RWPE2 (cell line): ENCODE measurements around the gene OR9A4.

ENCODE experiments used
- ATAC-seq: fragments of 200-7000 bp; cut with Tn5 transposase; 3 replicates; pipeline ENCODE4 v1.9.1; 2021; ENCODE audit warnings: low read depth
- DNase-seq: peaks from one replicate; pipeline ENCODE4 v3.0.0-alpha.2; 2020; ENCODE audit warnings: low spot score
- H3K27ac ChIP-seq: fragments of 450-650 bp; 2 replicates; pipeline ENCODE4 v1.5.1; 2017; ENCODE audit warnings: mild to moderate bottlenecking; ENCODE audit not compliant: poor library complexity, severe bottlenecking
- H3K27me3 ChIP-seq: fragments of 250-450 bp; sonication (Bioruptor Pico); 2 replicates; pipeline ENCODE4 v1.5.1; 2021; ENCODE audit warnings: mild to moderate bottlenecking, moderate library complexity; ENCODE audit not compliant: insufficient read depth, poor library complexity, severe bottlenecking
- H3K36me3 ChIP-seq: fragments of 250-450 bp; sonication (Bioruptor Pico); 2 replicates; pipeline ENCODE4 v1.5.1; 2020; ENCODE audit warnings: low read depth, mild to moderate bottlenecking, moderate library complexity
- H3K4me1 ChIP-seq: fragments of 250-450 bp; sonication (Bioruptor Pico); 2 replicates; pipeline ENCODE4 v1.5.1; 2021; ENCODE audit warnings: mild to moderate bottlenecking, moderate library complexity; ENCODE audit not compliant: insufficient read depth, poor library complexity, severe bottlenecking
- H3K4me3 ChIP-seq: fragments of 250-450 bp; sonication (Bioruptor Pico); 2 replicates; pipeline ENCODE4 v1.5.1; 2021; ENCODE audit warnings: mild to moderate bottlenecking, moderate library complexity; ENCODE audit not compliant: severe bottlenecking
- H3K9me3 ChIP-seq: fragments of 250-450 bp; sonication (Bioruptor Pico); 2 replicates; pipeline ENCODE4 v1.5.1; 2021; ENCODE audit warnings: mild to moderate bottlenecking, moderate library complexity; ENCODE audit not compliant: severe bottlenecking
- TF ChIP-seq, protein P1 (sequence below): fragments of 450-650 bp; IDR thresholded peaks from one replicate; pipeline ENCODE4 v1.5.1; 2017; ENCODE audit warnings: mild to moderate bottlenecking, moderate library complexity; ENCODE audit not compliant: poor library complexity, severe bottlenecking

The OR9A4 gene, protein sequence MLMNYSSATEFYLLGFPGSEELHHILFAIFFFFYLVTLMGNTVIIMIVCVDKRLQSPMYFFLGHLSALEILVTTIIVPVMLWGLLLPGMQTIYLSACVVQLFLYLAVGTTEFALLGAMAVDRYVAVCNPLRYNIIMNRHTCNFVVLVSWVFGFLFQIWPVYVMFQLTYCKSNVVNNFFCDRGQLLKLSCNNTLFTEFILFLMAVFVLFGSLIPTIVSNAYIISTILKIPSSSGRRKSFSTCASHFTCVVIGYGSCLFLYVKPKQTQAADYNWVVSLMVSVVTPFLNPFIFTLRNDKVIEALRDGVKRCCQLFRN

DNA sequence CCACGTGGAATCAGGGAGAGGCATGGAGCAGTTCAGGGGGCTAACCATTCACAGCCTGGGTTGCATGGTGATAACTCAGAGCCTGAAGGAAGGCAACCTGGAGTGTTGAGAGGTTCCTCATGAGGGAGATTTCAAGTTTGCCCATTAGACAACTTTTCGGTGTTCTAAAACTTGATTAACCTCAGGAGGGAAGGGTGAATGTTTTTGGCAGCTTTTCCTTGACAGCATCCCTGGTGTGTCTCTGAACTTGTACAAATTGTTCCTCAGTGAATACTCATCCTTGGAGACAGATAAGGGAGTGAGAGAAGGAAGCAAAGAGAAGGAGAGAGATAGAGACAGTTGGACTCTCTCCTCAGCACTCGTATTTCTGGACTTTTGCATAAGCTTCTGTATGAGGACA lies at the start of gene OR9A4:
OR9A4 (plus strand) TSS at position 301 of the 400 bp plus-strand sequence. CDS start 2,477 bp downstream, outside the sequence.
- ATAC-seq (no peak), DNase-seq (no peak)
- Histone ChIP-seq H3K4me3 (no peak within 1 kb of the TSS), H3K9me3 (no peaks in the 10 kb centered on the region), H3K27me3 (no peaks in the 10 kb centered on the region), H3K27ac (no peak within 1 kb of the TSS), H3K36me3 (no peaks in the 10 kb centered on the region), H3K4me1 (peaks cover 6% of the 10 kb centered on the region)
- TF ChIP-seq, protein P1, sequence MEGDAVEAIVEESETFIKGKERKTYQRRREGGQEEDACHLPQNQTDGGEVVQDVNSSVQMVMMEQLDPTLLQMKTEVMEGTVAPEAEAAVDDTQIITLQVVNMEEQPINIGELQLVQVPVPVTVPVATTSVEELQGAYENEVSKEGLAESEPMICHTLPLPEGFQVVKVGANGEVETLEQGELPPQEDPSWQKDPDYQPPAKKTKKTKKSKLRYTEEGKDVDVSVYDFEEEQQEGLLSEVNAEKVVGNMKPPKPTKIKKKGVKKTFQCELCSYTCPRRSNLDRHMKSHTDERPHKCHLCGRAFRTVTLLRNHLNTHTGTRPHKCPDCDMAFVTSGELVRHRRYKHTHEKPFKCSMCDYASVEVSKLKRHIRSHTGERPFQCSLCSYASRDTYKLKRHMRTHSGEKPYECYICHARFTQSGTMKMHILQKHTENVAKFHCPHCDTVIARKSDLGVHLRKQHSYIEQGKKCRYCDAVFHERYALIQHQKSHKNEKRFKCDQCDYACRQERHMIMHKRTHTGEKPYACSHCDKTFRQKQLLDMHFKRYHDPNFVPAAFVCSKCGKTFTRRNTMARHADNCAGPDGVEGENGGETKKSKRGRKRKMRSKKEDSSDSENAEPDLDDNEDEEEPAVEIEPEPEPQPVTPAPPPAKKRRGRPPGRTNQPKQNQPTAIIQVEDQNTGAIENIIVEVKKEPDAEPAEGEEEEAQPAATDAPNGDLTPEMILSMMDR = no peak

DNA sequence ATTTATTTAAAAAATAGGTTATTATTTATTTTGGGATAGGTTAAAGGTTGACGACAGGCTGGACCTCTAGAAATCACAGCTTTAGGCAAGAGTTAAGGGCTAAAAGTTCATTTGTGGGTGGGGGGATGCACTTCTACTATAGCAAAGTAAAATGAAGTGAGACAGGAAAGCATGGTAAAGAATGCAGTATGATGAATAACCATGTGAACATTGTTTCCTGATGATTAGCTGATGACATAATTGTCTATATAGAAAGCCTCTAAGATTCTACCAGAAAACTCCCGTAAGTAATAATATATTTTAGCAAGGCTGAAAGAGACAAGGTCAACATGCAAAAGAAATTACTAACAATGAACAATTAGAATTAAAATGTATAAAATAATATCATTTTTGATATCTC lies 49.2 kb upstream of the OR9A4 start:
- ATAC-seq = peak; percentile 37; the same call in 1 of the 3 replicates
- TF ChIP-seq, protein P1 = no peak

DNA sequence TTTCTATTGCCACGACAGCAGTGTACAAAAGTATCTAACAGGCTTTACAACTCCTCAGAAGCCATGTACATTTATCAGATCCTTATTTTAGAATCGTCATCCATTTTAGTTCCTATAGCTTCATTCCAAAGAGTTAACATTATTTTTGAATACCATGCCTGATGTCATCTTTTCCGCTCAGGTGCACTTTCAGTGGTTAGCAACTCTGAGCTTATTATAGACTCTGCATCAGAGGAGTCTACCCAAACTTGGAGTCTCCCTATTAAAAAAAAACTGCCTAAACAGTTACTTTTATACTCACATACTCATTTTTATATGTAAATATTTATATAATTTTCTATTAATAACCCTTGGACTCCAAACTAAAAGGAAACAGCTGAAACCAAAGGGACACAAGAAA lies 43.3 kb upstream of the OR9A4 start:
- ATAC-seq = no peak
- no peaks in the 10 kb centered on the region for H3K27me3 ChIP-seq
- TF ChIP-seq, protein P1 = no peak
- no peak for DNase-seq
- H3K4me1 ChIP-seq = no peaks in the 10 kb centered on the region
- H3K36me3 ChIP-seq = no peaks in the 10 kb centered on the region
- H3K9me3 ChIP-seq = no peaks in the 10 kb centered on the region
- H3K4me3 ChIP-seq = no peak overlapping the region
- no peak overlapping the region for H3K27ac ChIP-seq

More for the DNA sequence above, 49.2 kb upstream of the OR9A4 start:
- no peaks in the 10 kb centered on the region for H3K36me3 ChIP-seq
- H3K27ac ChIP-seq = no peak overlapping the region
- no peaks in the 10 kb centered on the region for H3K9me3 ChIP-seq
- H3K4me3 ChIP-seq = no peak overlapping the region
- H3K4me1 ChIP-seq = peaks cover 17% of the 10 kb centered on the region
- no peaks in the 10 kb centered on the region for H3K27me3 ChIP-seq
- DNase-seq = no peak

DNA sequence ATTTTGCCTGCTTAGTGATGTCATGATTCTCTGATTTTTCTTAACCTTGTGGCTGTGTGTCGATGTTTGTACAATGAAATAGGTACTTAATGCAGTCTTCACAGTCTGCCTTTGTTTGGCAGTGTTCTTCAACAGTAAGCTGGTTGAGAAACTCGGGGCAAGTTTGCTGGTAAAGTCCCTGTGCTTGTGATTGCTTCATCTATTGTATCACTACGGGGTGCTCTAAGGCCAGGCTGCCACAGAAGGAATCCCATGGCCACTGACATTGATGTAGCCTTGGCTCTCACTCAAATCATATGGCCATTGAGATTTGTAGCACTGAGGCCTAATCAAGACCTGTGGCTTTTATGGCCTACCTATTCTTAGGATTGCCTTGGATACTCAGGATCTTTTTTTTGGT lies 41.4 kb upstream of the OR9A4 start:
- Histone ChIP-seq H3K9me3 (no peaks in the 10 kb centered on the region), H3K27ac (no peak overlapping the region), H3K4me3 (no peak overlapping the region), H3K27me3 (no peaks in the 10 kb centered on the region), H3K4me1 (no peaks in the 10 kb centered on the region), H3K36me3 (no peaks in the 10 kb centered on the region)
- TF ChIP-seq, protein P1 = no peak
- DNase-seq = no peak
- no peak for ATAC-seq

DNA sequence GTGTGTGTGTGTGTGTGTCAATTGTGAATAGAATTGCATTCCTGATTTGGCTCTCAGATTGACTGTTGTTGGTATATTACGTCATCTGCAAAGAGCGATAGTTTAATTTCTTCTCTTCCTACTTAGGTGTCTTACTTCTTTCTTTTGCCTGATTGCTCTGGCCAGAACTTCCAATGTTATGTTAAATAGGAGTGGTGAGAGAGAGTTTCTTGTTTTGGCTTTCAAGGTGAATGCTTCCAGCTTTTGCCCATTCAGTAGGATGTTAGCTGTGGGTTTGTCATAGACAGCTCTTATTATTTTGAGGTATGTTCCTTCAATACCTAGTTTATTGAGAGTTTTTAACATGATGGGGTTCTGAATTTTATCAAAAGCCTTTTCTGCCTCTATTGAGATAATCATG lies 40.7 kb upstream of the OR9A4 start:
- TF ChIP-seq, protein P1 = no peak
- DNase-seq (no peak), ATAC-seq (no peak)
- Histone ChIP-seq H3K4me1 (no peaks in the 10 kb centered on the region), H3K9me3 (no peaks in the 10 kb centered on the region), H3K36me3 (no peaks in the 10 kb centered on the region), H3K27ac (no peak overlapping the region), H3K27me3 (no peaks in the 10 kb centered on the region), H3K4me3 (no peak overlapping the region)
